Activated CD8-positive, alpha-beta memory T cell treated with anti-CD3 and anti-CD28 coated beads, Interleukin-2, amount 50 U/mL, for 24 hours (primary cell): ENCODE data around the gene UBXN7.
A peak's percentile ranks its signal among the peaks of the same experiment; 100 is the strongest.
"Not testable (repeated sequence)": the region's sequence is repeated elsewhere in the genome, so short reads cannot be mapped to it uniquely, and the experiment has no call there.

ENCODE experiments used
- DNase-seq: peaks from one replicate; pipeline ENCODE4 v3.0.0-alpha.2; 2020; ENCODE audit errors: extremely low read depth

The UBXN7 gene, protein sequence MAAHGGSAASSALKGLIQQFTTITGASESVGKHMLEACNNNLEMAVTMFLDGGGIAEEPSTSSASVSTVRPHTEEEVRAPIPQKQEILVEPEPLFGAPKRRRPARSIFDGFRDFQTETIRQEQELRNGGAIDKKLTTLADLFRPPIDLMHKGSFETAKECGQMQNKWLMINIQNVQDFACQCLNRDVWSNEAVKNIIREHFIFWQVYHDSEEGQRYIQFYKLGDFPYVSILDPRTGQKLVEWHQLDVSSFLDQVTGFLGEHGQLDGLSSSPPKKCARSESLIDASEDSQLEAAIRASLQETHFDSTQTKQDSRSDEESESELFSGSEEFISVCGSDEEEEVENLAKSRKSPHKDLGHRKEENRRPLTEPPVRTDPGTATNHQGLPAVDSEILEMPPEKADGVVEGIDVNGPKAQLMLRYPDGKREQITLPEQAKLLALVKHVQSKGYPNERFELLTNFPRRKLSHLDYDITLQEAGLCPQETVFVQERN

GRCh38 chr3:196432137-196432879, at the start of gene UBXN7:
UBXN7 (minus strand) TSS chr3:196432427; CDS start chr3:196432399, 28 bp downstream.
- DNase-seq, result peak; percentile 86

DNA sequence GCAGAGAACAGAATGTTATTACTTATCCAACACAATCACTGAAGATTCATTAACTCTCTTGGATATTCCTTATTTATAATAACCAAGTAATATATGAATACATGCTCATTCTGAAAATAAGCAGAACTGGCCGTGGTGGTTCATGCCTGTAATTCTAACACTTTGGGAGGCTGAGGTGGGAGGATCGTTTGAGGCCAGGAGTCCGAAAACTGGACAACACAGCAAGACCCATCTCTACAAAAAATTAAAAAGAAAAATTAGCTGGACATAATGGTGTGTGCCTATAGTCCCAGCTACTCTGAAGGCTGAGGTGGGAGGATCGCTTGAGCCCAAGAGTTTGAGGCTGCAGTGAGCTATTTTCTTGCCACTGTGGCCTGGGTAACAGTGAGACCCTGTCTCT, 45.5 kb upstream of the UBXN7 start:
- no peak for DNase-seq

- DNase-seq, result no peak
Observed at GRCh38 chr3:196472286-196472685, 40.1 kb upstream of the UBXN7 start.

GRCh38 chr3:196471551-196471950, 39.3 kb upstream of the UBXN7 start:
- no peak for DNase-seq

DNA sequence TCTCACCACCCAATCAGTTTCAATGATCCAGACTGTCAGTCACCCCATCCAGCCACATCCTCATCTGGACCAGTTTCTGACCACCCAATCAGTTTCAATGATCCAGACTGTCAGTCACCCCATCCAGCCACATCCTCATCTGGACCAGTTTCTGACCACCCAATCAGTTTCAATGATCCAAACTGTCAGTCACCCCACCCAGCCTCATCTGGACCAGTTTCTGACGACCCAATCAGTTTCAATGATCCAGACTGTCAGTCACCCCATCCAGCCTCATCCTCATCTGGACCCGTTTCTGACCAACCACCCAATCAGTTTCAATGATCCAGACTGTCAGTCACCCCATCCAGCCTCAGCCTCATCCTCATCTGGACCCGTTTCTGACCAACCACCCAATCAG, 38.0 kb upstream of the UBXN7 start:
- DNase-seq, result not testable (repeated sequence)

DNA sequence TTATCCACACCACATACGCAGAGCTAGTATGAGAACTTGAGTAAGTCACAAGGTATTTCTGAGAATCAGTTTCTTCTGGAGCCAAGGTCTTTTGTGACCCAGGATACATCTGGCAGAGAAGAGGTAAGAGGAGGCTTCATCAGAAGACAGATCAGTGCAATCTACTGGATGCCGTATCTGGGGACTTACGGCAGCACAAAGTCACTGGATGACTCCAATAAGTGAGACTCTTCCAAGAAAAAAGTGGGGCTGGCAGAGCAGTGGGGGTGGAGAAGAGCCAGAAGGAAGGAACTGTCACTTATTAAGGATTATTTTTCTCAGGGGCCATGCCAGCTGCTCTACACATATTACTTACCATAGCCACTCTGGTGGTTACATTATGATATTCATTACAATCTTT, 31.6 kb upstream of the UBXN7 start:
- no peak for DNase-seq

- no peak for DNase-seq
Observed at GRCh38 chr3:196463478-196463756, 31.2 kb upstream of the UBXN7 start.

DNA sequence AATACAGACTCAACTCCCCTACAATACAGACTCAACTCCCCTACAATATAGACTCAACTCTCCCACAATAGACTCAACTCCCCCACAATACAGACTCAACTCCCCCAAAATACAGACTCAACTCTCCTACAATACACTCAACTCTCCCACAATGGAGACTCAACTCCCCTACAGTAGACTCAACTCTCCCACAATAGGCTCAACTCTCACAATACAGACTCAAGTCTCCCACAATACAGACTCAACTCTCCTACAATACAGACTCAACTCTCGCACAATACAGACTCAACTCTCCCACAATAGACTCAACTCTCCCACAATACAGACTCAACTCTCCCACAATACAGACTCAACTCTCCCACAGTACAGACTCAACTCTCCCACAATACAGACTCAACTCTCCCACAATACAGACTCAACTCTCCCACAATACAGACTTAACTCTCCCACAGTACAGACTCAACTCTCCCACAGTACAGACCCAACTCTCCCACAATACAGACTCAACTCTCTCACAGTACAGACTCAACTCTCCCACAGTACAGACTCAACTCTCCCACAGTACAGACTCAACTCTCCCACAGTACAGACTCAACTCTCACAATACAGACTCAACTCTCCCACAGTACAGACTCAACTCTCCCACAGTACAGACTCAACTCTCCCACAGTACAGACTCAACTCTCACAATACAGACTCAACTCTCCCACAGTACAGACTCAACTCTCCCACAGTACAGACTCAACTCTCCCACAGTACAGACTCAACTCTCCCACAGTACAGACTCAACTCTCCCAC, 30.7 kb upstream of the UBXN7 start:
- DNase-seq, result not testable (repeated sequence)

- no peak for DNase-seq
Observed at GRCh38 chr3:196458063-196458462, 25.8 kb upstream of the UBXN7 start.

GRCh38 chr3:196457470-196457869, 25.2 kb upstream of the UBXN7 start:
- not testable (repeated sequence) for DNase-seq

- DNase-seq, result no peak
Observed at GRCh38 chr3:196454935-196455334, 22.7 kb upstream of the UBXN7 start.

DNA sequence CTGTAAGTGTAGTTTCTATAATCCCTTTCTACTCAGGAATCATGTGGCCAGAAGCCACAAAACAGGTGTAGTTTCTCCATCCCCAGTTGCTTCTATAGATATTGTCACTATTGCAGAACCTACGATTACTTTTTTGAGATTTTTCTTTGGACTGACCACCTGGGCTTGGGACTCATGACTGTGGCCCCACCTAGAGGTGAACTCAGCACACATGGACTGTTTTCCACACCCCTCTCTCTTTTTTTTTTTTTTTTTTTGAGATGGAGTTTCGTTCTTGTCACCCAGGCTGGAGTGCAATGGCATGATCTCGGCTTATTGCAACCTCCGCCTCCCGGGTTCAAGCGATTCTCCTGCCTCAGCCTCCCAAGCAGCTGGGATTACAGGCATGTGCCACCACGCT, 13.2 kb upstream of the UBXN7 start:
- not testable (repeated sequence) for DNase-seq

- no peak for DNase-seq
Observed at GRCh38 chr3:196444500-196444894, 12.3 kb upstream of the UBXN7 start.

DNA sequence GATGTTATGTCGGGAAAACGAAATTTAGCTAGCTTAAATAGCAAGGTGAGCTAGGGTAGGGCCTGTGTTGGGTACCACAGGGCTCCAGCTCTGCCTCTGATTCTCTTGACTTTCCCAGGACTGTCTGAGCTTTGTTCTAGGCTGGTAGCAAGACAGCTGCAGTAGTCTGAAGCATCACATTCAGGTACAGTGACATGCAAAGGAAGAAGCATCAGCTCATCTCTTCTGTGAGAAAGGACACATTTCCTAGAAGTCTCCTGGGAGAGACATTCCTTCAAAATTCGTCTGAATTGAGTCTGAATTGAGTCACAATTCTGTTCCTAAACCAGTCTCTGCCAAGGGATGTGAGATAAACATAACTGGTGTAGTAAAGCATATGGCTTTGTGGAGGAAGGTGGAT, 8.5 kb upstream of the UBXN7 start:
- DNase-seq, result no peak

GRCh38 chr3:196440041-196440537, 7.9 kb upstream of the UBXN7 start:
- DNase-seq, result no peak

DNA sequence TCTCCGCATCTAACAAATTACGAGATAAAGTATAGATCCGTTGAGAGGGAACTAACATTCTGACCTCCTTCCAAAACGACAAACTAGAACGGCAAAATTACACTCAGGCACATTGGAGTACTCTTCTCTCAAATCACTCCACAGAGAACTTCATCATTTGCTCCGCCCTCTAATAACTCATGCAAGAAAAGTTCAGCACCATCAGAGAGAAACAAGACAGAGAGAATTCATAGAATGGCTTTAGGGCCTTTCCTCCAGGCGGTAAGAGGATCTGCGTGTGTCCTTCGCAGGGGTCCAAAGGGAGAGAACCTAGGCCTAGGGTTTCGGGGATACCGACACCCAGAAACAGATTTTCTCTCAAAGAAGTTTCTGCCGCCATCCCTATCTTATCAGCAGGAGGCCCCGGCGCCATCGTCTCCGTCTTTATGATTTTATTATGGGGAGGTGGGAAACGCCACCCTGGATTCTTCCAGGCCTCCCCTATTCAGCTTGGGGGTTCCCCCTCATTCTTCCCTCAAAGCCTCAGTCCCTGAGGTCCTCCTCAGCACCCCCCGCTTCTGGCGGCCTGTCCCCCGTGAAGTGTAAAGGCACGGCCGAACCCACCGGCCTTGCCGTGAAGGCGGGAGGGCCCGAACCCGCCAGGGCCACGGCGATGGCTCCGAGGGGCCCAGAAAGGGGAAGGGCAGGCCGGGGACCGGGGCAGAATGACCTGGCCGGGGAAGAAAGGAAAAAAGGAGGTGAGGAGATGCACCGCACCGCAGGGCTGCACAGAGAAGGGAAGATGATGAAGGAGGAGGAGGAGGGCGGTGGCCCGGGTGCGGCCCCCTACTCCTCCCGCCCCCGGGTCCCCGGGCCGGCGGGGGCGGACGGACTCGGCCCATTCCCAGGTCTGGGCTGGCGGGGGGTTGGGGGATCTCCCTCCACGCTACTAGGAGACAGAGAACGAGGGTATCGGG, 768 bp downstream of the UBXN7 start:
- no peak for DNase-seq

DNA sequence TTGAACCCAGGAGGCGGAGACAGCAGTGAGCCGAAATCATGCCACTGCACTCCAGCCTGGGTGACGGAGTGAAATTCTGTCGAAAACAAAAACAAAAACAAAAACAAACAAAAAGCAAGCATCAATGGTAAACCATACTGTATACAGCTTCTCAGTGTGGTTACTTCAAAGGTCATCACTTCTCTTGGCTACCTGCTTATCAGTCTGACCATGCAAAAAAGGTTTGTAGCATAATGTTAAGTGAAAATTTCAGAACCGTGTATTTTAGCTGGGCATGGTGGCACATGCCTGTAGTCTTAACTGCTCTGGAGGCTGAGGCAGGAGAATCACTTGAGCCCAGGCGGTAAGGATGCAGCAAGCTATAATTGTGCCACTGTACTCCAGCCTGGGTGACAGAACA, 4.2 kb downstream of the UBXN7 start:
- DNase-seq, result no peak

GRCh38 chr3:196424421-196424820, 7.8 kb downstream of the UBXN7 start:
- not testable (repeated sequence) for DNase-seq

DNA sequence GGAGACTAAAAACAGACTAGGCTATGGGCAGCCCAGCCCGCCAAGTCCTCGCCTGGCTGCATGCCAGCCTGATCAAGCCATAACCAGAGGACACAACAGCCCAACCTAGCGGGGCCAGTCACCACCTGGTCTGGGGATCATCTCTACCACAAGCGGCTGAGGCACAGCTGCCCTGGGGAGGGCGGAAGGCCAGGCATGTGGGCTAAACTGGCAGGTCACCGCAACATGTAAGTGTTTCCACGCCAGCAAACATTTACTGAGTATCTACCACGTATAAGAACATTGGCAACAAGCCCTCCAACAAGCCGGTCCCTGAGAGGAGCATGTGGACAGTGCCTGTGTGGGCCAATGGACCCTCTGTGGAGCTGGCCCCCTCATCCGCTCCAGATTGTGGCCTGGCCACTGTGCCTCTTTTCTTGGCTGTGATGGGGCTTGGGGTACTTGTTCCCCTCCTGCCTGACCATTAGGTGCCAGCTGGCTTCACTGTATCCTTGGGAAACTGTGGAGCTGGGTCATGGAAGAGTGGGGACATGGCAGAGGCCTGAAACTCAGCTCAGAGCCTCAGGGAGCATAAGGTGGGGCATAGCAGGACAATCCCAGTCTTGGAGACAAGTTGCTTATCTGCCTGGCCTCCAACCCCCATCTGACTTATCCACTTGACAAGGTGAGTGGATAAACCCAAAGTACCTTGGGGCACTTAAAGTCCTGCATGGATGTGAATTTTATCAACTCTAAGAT, 9.0 kb downstream of the UBXN7 start:
- DNase-seq, result no peak

DNA sequence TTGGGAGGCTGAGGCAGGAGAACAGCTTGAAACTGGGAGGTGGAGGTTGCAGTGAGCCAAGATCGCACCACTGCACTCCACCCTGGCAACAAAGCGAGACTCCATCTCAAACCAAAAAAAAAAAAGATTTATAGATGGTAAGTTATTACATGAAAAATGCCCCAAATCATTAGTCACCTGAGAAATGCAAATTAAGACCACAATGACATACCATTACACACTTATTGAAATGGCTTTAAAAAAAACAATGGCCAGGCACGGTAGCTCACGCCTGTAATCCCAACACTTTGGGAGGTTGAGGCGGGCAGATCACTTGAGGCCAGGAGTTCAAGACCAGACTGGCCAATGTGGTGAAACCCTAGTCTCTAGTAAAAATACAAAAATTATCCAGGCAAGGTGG, 10.6 kb downstream of the UBXN7 start:
- not testable (repeated sequence) for DNase-seq
